Parathyroid adenoma (tissue), 2 donors: ENCODE results near the gene SPPL3.

ENCODE experiments used
- H2AFZ ChIP-seq: fragments of 300-600 bp; sonication (generic); one replicate; pipeline ENCODE4 v1.7.0; 2017; ENCODE audit warnings: antibody characterized with exemption, mild to moderate bottlenecking
- H3K27ac ChIP-seq: fragments of 300-600 bp; sonication (generic); one replicate; pipeline ENCODE4 v1.7.0; 2017
- H3K27me3 ChIP-seq: fragments of 300-600 bp; sonication (generic); one replicate; pipeline ENCODE4 v1.7.0; 2017; ENCODE audit warnings: low read length; ENCODE audit not compliant: control insufficient read depth, insufficient read depth
- H3K36me3 ChIP-seq: fragments of 300-600 bp; sonication (generic); one replicate; pipeline ENCODE4 v1.7.0; 2017; ENCODE audit warnings: low read length; ENCODE audit not compliant: control insufficient read depth, insufficient read depth
- H3K4me1 ChIP-seq: fragments of 300-600 bp; sonication (generic); one replicate; pipeline ENCODE4 v1.7.0; 2017; ENCODE audit warnings: control low read depth
- H3K4me2 ChIP-seq: fragments of 300-600 bp; sonication (generic); one replicate; pipeline ENCODE4 v1.7.0; 2017; ENCODE audit warnings: low read length
- H3K4me3 ChIP-seq: fragments of 300-600 bp; sonication (generic); one replicate; pipeline ENCODE4 v1.7.0; 2017; ENCODE audit warnings: low read depth, low read length
- H3K79me2 ChIP-seq: fragments of 300-600 bp; sonication (generic); one replicate; pipeline ENCODE4 v1.7.0; 2017; ENCODE audit warnings: control low read depth
- H3K9ac ChIP-seq: fragments of 300-600 bp; sonication (generic); one replicate; pipeline ENCODE4 v1.7.0; 2017; ENCODE audit warnings: mild to moderate bottlenecking
- H3K9me3 ChIP-seq: fragments of 300-600 bp; sonication (generic); one replicate; pipeline ENCODE4 v1.7.0; 2017; ENCODE audit warnings: low read length; ENCODE audit not compliant: control insufficient read depth
- TF ChIP-seq, protein P1 (sequence below): fragments of 300-600 bp; sonication (generic); IDR thresholded peaks from one replicate; pipeline ENCODE4 v1.7.0; 2017; ENCODE audit warnings: antibody characterized with exemption, mild to moderate bottlenecking
- donor health status: primary hyperparathyroidism.

SPPL3 gene

DNA sequence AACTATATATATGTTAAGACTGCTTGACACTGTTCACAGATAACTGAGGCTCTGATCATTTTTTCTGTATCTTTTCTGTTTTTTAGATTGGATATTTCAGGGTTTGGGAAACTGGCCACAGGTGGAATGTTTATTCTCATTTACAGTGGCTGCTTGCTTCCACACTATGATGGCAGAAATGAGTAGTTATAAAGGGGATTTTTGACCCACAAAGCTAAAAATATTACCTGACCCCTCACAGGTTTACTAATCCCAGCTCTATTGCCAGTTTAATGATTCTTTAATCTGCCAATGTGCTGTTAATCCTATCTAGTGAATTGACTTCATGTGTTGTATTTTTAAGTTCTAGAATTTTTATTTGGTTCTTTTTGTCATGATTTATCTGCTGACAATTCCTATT, 148.9 kb downstream of the SPPL3 start:
- Histone ChIP-seq H3K4me1 (peaks cover 4% of the 10 kb centered on the region), H2AFZ (no peak overlapping the region), H3K27me3 (no peaks in the 10 kb centered on the region), H3K4me3 (no peak overlapping the region), H3K27ac (no peak overlapping the region), H3K4me2 (no peak overlapping the region), H3K9ac (no peak overlapping the region), H3K9me3 (no peaks in the 10 kb centered on the region), H3K36me3 (no peaks in the 10 kb centered on the region), H3K79me2 (no peaks in the 10 kb centered on the region)
- TF ChIP-seq, protein P1, sequence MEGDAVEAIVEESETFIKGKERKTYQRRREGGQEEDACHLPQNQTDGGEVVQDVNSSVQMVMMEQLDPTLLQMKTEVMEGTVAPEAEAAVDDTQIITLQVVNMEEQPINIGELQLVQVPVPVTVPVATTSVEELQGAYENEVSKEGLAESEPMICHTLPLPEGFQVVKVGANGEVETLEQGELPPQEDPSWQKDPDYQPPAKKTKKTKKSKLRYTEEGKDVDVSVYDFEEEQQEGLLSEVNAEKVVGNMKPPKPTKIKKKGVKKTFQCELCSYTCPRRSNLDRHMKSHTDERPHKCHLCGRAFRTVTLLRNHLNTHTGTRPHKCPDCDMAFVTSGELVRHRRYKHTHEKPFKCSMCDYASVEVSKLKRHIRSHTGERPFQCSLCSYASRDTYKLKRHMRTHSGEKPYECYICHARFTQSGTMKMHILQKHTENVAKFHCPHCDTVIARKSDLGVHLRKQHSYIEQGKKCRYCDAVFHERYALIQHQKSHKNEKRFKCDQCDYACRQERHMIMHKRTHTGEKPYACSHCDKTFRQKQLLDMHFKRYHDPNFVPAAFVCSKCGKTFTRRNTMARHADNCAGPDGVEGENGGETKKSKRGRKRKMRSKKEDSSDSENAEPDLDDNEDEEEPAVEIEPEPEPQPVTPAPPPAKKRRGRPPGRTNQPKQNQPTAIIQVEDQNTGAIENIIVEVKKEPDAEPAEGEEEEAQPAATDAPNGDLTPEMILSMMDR = no peak

- H3K27ac ChIP-seq = no peak overlapping the region
- H3K9ac ChIP-seq = no peak overlapping the region
- H3K4me1 ChIP-seq = peaks cover 4% of the 10 kb centered on the region
- TF ChIP-seq, protein P1 = no peak
- H3K9me3 ChIP-seq = no peaks in the 10 kb centered on the region
- H2AFZ ChIP-seq = no peak overlapping the region
- no peaks in the 10 kb centered on the region for H3K79me2 ChIP-seq
- H3K4me3 ChIP-seq = no peak overlapping the region
- no peaks in the 10 kb centered on the region for H3K27me3 ChIP-seq
- no peaks in the 10 kb centered on the region for H3K36me3 ChIP-seq
- no peak overlapping the region for H3K4me2 ChIP-seq
Observed at GRCh38 chr12:120754792-120755191, 149.4 kb downstream of the SPPL3 start.

- TF ChIP-seq, protein P1 = no peak
- Histone ChIP-seq H3K4me1 (no peaks in the 10 kb centered on the region), H3K27me3 (no peaks in the 10 kb centered on the region), H3K27ac (no peak overlapping the region), H3K9me3 (no peaks in the 10 kb centered on the region), H2AFZ (no peak overlapping the region), H3K4me3 (no peak overlapping the region), H3K4me2 (no peak overlapping the region), H3K9ac (no peak overlapping the region), H3K36me3 (no peaks in the 10 kb centered on the region), H3K79me2 (no peaks in the 10 kb centered on the region)
Observed at GRCh38 chr12:120751389-120751788, 152.8 kb downstream of the SPPL3 start.

DNA sequence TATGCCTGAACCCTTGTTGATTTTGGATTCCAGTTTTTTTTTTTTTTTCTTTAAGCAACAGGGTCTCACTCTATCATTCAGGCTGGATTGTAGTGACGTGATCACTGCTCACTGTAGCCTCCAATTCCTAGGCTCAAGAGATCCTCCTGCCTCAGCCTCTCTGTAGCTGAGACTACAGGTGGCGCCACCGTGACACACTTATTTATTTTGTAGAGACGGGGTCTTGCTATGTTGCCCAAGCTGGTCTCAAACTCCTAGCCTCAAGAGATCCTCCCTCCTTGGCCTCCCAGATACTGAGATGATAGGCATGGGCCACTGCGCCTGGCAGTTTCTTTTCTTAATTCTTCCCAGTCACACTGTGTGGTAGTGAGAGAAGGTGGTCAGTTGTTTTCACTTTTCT, 153.4 kb downstream of the SPPL3 start:
- Histone ChIP-seq H3K9ac (no peak overlapping the region), H3K4me1 (no peaks in the 10 kb centered on the region), H2AFZ (no peak overlapping the region), H3K4me2 (no peak overlapping the region), H3K27me3 (no peaks in the 10 kb centered on the region), H3K79me2 (no peaks in the 10 kb centered on the region), H3K9me3 (no peaks in the 10 kb centered on the region), H3K36me3 (no peaks in the 10 kb centered on the region), H3K4me3 (no peak overlapping the region), H3K27ac (no peak overlapping the region)
- TF ChIP-seq, protein P1 = no peak

DNA sequence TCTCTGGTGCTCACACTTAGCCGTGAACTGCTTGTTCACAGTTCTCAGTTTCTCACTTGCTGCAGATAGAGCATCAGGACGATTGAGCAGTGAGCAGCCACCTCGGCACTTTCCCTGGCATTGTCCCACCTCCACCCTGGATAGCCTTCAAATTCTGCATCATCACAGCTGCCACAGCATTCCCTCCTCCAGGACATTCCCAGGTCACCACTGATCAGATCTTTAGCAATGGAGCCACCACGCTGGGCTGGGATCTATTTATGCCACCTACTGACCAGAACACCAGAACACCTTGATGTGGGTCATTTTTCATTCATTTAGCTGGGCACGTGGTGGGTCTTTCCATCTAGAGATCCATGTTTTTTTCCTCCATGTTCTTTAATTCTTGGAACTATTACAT, 154.9 kb downstream of the SPPL3 start:
- H3K4me1 ChIP-seq = no peaks in the 10 kb centered on the region
- H3K27ac ChIP-seq = no peak overlapping the region
- no peaks in the 10 kb centered on the region for H3K36me3 ChIP-seq
- TF ChIP-seq, protein P1 = no peak
- H3K4me2 ChIP-seq = no peak overlapping the region
- no peaks in the 10 kb centered on the region for H3K9me3 ChIP-seq
- H3K4me3 ChIP-seq = no peak overlapping the region
- H3K9ac ChIP-seq = no peak overlapping the region
- no peaks in the 10 kb centered on the region for H3K79me2 ChIP-seq
- H2AFZ ChIP-seq = no peak overlapping the region
- H3K27me3 ChIP-seq = no peaks in the 10 kb centered on the region
